MG63 (cell line): ENCODE data around the gene DUSP12. TPM values are rescaled to one million over a fixed set of nuclear protein-coding genes. Genes with fewer than 3 reads are reported as not detected.
"Not testable (repeated sequence)": the region's sequence is repeated elsewhere in the genome, so short reads cannot be mapped to it uniquely, and the experiment has no call there.

ENCODE experiments used
- DNase-seq: peaks from one replicate; pipeline ENCODE4 v3.0.0-alpha.2; 2020
- H3K27me3 ChIP-seq: fragments of 250-450 bp; sonication (Bioruptor Pico); 2 replicates; pipeline ENCODE4 v1.5.1; 2020; ENCODE audit warnings: mild to moderate bottlenecking, moderate library complexity
- H3K36me3 ChIP-seq: fragments of 250-450 bp; sonication (Bioruptor Pico); 2 replicates; pipeline ENCODE4 v1.5.1; 2020; ENCODE audit warnings: mild to moderate bottlenecking, moderate library complexity
- H3K4me3 ChIP-seq: fragments of 250-450 bp; sonication (Bioruptor Pico); 2 replicates; pipeline ENCODE4 v1.5.1; 2020; ENCODE audit warnings: mild to moderate bottlenecking, moderate library complexity
- H3K9me3 ChIP-seq: fragments of 250-450 bp; sonication (Bioruptor Pico); 2 replicates; pipeline ENCODE4 v1.5.1; 2020; ENCODE audit warnings: mild to moderate bottlenecking, moderate library complexity
- total RNA-seq: library from RNA; depleted of rRNA; stranded (reverse); fragments of >200 nt; shearing (Covaris generic); gene quantifications from 2 replicates; pipeline ENCODE4 v1.2.3, GENCODE V29; 2014; ENCODE audit warnings: low replicate concordance

Gene DUSP12
- total RNA-seq, 1 experiment from 2014 or later, result 64.9 TPM

DNA sequence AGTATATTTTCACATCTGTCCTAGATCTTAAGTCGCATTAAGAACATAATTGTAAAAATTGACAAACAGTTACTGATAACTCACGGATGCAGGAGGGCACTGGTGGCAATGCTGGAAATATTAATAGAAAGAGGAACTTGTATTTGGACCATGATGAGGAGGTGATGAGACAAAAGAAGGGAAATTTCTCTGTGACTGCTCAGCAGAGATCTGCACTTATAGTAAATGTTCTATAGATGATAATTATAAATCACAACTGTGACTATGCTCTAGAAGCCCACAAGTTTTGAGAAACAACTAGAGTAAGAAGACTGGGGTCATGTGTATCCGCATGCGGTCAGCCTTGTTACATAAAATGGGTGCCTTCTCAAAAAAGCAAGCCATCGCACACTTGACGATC is 8.7 kb upstream of the DUSP12 start:
- no peak for DNase-seq
- Histone ChIP-seq H3K36me3 (no peaks in the 10 kb centered on the region), H3K9me3 (no peaks in the 10 kb centered on the region), H3K4me3 (no peak overlapping the region), H3K27me3 (no peaks in the 10 kb centered on the region)

DNA sequence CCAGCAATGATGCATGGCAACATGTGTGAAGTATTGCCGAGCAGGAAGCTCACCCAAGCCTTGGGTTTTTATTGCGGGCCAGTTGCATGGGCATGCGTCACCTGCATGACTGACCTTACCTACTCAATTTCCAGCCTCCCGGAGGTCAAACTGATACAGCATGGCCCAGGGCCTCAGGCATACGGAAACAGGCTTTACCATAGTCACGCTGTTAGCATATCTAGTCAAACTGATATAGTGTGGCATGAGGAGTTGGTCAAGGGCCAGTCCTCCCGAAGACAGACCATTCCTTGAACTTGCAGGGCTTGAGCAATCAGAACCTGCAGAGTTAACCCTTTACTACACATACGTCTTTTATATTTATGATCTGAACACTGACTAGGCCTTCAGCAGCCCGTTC is 6.4 kb upstream of the DUSP12 start:
- H3K36me3 ChIP-seq, result no peaks in the 10 kb centered on the region
- H3K27me3 ChIP-seq, result no peaks in the 10 kb centered on the region
- DNase-seq, result no peak
- no peak overlapping the region for H3K4me3 ChIP-seq
- no peaks in the 10 kb centered on the region for H3K9me3 ChIP-seq

DNA sequence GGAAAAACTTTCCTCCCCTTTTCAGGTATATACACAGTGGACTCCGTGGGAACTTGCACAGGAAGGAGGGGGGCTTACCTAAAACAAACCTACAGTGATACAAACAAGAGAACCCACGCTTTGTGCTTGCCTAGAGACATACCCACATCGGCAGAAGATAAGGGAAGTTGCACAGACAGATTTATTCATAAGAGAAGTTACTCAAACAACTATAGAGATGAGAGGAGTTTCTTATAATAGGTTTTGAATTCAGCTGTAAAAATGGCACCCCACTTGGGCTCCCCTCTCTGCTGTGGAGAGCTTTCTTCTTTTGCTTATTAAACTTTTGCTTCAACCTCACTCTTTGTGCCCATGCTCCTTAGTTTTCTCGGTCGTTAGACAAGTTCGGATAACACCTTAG is 1.8 kb upstream of the DUSP12 start:
- H3K9me3 ChIP-seq, result no peaks in the 10 kb centered on the region
- H3K36me3 ChIP-seq, result peaks cover 23% of the 10 kb centered on the region
- no peak for DNase-seq
- H3K27me3 ChIP-seq, result no peaks in the 10 kb centered on the region
- no peak overlapping the region for H3K4me3 ChIP-seq

DNA sequence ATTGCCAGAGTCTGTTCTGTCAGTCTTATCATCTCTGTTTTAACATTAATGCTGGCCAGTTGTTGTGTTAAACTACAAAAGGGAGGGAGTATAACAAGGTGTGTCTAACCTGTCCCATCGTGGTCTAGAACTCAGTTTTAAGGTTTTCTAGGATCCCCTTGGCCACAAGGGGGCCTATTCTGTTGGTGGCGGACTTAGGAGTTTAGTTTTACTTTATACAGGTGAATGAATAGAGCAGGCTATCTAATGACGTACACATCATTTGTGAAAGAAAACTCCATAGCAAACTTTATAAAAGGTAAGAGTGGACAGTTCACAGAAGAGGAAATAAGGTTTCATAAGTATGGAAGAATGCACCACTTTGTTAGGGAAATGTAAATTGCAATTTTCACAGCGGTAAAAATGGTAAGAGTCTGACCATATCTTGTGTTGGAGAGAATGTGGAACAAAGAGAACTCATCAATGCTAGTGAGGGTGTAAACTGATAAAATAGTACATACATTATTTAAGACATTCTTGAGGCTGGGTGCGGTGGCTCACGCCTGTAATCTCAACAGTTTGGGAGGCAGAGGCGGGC is 14.0 kb downstream of the DUSP12 start:
- H3K4me3 ChIP-seq, result no peak overlapping the region
- no peak for DNase-seq
- H3K36me3 ChIP-seq, result peaks cover 7% of the 10 kb centered on the region
- no peaks in the 10 kb centered on the region for H3K27me3 ChIP-seq
- H3K9me3 ChIP-seq, result no peaks in the 10 kb centered on the region

DNA sequence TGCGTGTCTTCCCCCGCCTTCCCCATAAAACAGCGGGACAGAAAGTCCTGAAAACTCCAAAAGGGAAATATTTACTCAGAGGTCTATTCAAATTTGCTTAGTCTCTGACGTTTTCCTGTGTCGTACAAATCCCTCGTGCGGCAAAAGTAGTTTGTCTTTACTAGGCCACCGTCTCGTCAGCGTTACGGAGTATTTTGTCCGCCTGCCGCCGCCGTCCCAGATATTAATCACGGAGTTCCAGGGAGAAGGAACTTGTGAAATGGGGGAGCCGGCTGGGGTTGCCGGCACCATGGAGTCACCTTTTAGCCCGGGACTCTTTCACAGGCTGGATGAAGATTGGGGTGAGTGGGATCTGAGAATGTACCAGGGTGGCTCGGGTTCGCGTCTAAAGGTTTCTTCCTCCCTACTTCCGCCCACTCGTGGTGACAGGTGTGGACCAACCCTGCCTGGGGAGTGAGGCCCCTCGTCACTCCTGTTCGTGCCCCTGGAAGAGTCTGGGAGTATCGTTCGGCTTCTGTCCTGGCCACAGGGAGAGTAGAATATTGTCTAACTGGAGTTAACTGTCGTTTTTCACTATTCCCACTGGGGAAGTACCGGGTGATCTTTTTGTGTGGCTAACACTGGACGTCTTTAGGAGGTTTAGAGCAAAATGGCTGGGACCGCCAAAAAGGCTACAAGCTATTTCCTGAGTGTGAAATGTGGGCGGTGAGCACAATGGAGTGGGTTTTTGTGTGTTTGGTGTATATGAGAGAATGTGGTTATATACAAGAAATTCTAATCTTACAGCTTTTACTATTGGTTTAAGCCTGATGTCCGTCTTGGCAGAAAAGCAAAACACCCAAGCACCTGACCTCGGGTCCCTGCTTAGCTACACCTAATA is 16.8 kb downstream of the DUSP12 start, which contains the start of gene ATF6:
Gene ATF6, plus strand, starts transcription at position 219 of the 880 bp plus-strand sequence. Its CDS starts 41 bp downstream, at position 260.
- no peaks in the 10 kb centered on the region for H3K9me3 ChIP-seq
- DNase-seq, result peak; percentile 88

DNA sequence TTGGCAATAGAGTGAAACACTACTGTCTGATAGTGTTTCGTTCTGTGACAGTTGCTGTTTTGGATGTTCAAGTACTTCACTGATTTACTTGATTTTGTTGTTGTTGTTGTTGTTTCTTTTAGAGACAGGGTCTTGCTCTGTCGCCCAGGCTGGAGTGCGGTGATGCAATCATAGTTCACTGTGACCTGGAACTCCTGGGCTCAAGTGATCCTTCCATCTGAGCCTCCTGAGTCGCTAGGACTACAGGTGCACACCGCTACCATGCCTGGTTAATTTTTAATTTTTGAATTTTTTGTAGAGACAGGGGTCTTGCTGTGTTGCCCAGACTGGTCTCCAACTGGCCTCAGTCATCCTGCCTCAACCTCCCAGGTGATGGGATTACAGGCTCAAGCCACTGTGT is 18.9 kb downstream of the DUSP12 start:
- no peak for DNase-seq
- Histone ChIP-seq H3K9me3 (no peaks in the 10 kb centered on the region), H3K4me3 (no peak overlapping the region), H3K36me3 (peaks cover 3% of the 10 kb centered on the region; the same call in 1 of the 2 replicates), H3K27me3 (no peaks in the 10 kb centered on the region)

More for the DNA sequence above, 16.8 kb downstream of the DUSP12 start, which contains the start of gene ATF6:
- Histone ChIP-seq H3K4me3 (peak within 1 kb of the TSS; percentile 91), H3K27me3 (no peaks in the 10 kb centered on the region), H3K36me3 (peaks cover 3% of the 10 kb centered on the region; the same call in 1 of the 2 replicates)

DNA sequence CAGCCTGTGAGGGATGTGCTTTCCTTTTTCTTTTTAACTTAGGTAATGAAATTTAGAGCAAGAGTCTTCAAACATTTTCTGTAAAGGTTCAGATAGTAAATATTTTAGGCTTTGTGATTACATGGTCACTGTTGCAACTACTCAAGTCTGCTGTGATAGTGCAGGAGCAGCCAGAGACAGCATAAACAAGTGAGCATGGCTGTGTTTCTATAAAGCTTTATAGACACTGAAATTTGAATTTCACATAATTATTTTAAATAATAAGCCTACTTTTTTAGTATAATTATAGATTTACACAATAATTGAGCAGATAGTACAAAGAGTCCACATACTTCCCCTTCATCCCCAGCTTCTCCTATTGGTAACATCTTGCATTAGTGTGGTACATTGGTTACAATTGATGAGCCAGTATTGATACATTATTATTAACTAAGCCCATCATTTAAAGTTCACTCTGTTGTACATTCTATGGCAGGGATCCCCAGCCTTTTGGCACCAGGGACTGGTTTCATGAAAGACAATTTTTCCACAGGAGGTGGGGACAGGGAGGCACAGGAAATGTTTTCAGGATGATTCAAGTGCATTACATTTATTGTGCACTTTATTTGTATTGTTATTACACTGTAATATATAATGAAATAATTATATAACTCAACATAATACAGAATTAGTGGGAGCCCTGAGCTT is 19.5 kb downstream of the DUSP12 start:
- peaks cover 3% of the 10 kb centered on the region; the same call in 1 of the 2 replicates for H3K36me3 ChIP-seq
- H3K9me3 ChIP-seq, result no peaks in the 10 kb centered on the region
- H3K4me3 ChIP-seq, result no peak overlapping the region
- no peaks in the 10 kb centered on the region for H3K27me3 ChIP-seq
- peak; percentile 24 for DNase-seq

DNA sequence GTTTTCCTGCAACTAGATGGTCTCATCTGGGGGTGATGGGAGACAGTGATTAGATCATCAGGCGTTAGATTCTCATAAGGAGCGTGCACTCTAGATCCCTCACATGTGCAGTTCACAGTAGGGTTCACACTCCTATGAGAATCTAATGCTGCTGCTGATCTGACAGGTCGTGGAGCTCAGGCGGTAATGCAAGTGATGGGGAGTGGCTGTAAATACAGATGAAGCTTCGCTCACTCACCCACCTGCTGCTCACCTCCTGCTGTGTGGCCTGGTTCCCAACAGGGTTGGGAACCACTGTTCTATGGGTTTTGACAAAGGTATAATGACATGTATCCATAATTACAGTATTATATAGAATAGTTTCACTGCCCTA is 20.1 kb downstream of the DUSP12 start:
- not testable (repeated sequence) for H3K27me3 ChIP-seq, H3K36me3 ChIP-seq, DNase-seq, H3K9me3 ChIP-seq, H3K4me3 ChIP-seq

DNA sequence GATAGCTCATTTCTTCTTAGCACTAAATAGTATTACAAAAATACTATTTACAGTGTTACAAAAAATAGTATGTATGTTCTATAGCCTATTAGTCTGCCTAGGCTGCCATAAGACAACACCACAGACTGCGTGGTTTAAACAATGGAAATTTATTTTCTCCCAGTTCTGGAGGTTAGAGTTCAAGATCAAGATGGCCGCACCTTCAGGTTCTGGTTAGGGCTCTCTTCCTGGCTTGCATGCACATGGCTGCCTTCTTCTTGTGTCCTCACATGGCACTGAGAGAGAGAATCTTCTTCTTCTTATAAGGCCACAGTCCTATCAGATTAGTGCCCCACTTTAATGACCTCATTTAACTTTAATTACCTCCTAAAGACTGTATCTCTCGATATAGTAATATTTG is 20.7 kb downstream of the DUSP12 start:
- no peaks in the 10 kb centered on the region for H3K27me3 ChIP-seq
- H3K4me3 ChIP-seq, result no peak overlapping the region
- H3K36me3 ChIP-seq, result peaks cover 3% of the 10 kb centered on the region; the same call in 1 of the 2 replicates
- H3K9me3 ChIP-seq, result no peaks in the 10 kb centered on the region
- DNase-seq, result no peak

DNA sequence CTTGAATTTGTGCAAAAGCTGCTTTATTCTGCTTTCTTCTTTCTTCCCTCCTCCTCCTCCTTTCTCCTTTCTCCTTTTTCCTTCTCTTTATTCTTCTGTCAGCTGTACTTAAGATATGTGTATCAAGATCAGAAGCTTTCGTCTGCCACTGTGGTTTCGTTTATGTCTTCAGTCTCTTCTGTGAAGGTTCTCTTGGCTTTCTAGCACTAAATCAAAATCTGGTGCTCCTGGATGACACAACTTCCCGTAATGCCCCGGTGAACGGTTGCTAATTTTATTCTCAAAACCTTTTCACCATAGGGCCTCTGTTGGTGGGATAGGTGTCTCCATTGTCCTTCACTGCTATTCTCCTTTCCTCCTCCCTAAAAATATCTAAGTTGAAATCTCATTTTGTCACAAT is 21.6 kb downstream of the DUSP12 start:
- no peak overlapping the region for H3K4me3 ChIP-seq
- no peaks in the 10 kb centered on the region for H3K9me3 ChIP-seq
- no peak for DNase-seq
- peaks cover 3% of the 10 kb centered on the region; the same call in 1 of the 2 replicates for H3K36me3 ChIP-seq
- no peaks in the 10 kb centered on the region for H3K27me3 ChIP-seq

DNA sequence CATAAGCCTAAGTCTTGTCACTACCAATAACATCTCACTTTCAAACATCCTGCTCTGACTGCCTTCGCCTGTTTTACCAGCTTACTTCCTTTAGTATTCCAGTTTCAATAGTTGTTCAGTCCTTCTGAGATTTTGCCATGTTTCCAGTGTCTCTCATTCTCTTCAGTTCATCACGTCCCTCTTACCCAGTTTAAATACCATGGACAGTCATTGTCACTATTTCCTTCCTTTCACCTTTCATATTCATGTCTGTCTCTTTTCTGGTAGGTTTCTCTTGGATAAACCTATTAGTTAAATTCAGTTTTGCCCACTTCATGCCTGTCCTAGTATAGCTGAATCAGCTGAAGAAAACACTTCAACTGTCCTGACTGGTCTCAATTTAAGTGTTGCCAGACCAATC is 22.4 kb downstream of the DUSP12 start:
- H3K4me3 ChIP-seq, result no peak overlapping the region
- no peaks in the 10 kb centered on the region for H3K27me3 ChIP-seq
- H3K36me3 ChIP-seq, result no peaks in the 10 kb centered on the region
- no peak for DNase-seq
- no peaks in the 10 kb centered on the region for H3K9me3 ChIP-seq

DNA sequence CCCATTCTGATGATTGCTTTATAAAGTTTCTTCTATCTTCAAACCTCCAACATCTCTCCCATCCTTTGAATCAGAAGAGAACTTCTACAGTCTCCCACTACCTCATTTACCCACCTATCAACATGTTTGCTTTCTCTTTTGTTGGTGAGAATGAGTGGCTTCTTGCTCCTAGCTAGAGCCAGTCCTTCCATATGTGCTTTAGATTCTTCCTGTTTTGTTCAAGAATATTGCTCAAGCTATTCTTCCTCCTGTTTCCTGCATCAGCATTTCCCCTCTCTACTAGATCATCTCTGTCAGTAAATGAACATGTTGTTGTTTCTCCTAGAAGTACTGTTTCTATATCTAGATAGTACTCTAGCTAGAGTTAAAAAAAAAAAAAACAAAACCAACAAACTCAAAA is 22.8 kb downstream of the DUSP12 start:
- Histone ChIP-seq H3K4me3 (no peak overlapping the region), H3K27me3 (no peaks in the 10 kb centered on the region), H3K36me3 (no peaks in the 10 kb centered on the region), H3K9me3 (no peaks in the 10 kb centered on the region)
- no peak for DNase-seq

DNA sequence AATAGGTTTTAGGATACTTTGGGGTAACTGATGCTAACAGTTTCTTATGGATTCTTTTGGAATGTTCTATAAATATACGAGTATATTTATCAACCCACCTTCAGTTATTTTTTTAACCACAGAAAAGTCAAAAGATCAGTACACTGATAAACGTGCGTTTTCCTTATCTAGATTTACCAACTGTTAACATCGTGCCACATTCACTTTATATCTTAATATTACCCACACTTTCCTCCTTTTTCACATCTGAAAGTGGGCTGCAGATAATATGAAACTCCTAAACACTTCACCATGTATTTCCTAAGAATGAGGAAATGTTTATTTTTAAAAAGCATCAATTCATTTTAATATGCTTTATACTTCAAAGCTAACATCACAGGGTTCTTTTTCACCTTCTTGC is 24.2 kb downstream of the DUSP12 start:
- no peaks in the 10 kb centered on the region for H3K36me3 ChIP-seq
- H3K27me3 ChIP-seq, result no peaks in the 10 kb centered on the region
- no peak overlapping the region for H3K4me3 ChIP-seq
- DNase-seq, result no peak
- no peaks in the 10 kb centered on the region for H3K9me3 ChIP-seq

DNA sequence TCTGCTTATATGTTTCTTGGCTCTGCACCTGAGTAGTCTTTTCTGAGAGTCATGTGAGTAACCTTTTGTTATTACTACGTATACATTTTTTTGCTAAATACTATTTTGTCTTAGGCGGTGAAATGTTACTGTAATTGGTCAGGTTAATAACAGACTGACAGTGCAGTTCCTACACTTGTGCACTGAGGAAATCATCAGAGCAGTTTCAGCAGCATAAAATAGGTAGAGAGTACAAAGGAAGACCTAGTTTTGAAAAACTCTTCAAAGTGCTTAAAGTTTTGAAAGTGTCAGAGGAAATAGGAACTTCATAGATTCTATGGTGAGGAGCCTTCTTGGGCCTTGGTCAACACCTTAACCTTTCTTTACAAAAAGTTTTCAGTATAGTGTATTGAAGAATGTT is 27.7 kb downstream of the DUSP12 start:
- H3K36me3 ChIP-seq, result no peaks in the 10 kb centered on the region
- no peaks in the 10 kb centered on the region for H3K9me3 ChIP-seq
- no peak for DNase-seq
- no peak overlapping the region for H3K4me3 ChIP-seq
- no peaks in the 10 kb centered on the region for H3K27me3 ChIP-seq

DNA sequence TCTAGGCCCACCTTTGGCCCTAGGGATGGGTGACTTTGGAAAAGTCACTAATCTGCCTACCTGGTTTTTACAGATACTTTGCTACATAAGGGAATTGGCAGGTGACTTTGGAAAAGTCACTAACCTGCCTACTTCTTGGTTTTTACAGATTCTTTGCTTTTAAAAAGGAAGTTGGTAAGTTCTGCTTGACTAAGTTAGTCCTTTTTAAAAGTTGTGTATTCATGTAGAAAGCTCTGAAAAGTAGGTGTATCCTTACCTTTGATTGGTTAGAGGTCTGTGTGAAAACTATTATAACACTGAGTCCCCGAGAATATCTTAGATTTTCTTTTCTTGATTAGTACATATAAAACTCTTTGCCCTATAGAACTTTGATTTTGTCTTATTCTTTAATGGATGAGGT is 28.9 kb downstream of the DUSP12 start:
- no peak overlapping the region for H3K4me3 ChIP-seq
- H3K9me3 ChIP-seq, result no peaks in the 10 kb centered on the region
- H3K36me3 ChIP-seq, result no peaks in the 10 kb centered on the region
- DNase-seq, result no peak
- no peaks in the 10 kb centered on the region for H3K27me3 ChIP-seq

DNA sequence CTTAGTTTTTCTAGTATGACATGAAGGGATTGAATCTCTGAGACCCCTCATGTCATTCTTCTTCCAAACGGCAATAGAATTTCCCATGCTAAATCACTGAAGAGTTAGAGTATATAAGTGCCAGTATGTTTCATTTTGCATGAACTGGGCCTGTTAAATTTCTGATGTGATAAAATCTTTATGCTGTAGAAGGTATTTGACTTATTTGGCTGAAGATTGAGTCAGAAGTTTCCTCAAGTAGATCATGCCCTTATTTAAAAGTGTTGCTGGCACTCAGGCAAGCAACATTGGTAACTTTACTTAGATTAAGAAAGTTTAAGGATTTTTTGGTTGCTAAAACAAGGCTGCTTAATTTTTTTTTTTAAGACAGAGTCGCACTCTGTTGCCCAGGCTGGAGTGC is 29.8 kb downstream of the DUSP12 start:
- peaks cover 7% of the 10 kb centered on the region; the same call in 1 of the 2 replicates for H3K36me3 ChIP-seq
- no peak for DNase-seq
- H3K9me3 ChIP-seq, result no peaks in the 10 kb centered on the region
- H3K27me3 ChIP-seq, result no peaks in the 10 kb centered on the region
- no peak overlapping the region for H3K4me3 ChIP-seq

DNA sequence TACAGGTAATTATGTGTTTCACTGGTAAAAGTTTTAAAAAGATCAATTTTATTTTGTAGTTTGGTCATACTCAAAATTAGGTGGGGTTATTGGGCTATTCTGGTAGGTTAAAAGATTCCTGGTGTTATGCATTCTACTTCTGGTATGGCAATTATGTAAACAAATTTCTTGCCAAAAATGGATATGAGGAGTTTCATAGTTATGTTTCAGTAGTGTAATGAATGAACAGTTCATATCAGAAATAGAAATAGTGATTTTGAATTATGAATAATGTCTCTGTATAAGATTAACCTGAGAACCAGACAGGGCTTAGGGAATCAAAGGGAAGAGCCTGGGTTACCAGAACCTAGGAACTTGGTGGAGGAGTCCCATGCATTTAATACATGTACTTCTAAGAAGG is 32.4 kb downstream of the DUSP12 start:
- peaks cover 13% of the 10 kb centered on the region; the same call in 1 of the 2 replicates for H3K36me3 ChIP-seq
- H3K9me3 ChIP-seq, result no peaks in the 10 kb centered on the region
- H3K4me3 ChIP-seq, result no peak overlapping the region
- no peak for DNase-seq
- H3K27me3 ChIP-seq, result no peaks in the 10 kb centered on the region
